Stimulated activated CD8-positive, alpha-beta memory T cell treated with anti-CD3 and anti-CD28 coated beads, Interleukin-15, amount 100 ng/mL, for 24 hours (primary cell): ENCODE data around the gene CD22.
A peak's percentile ranks its signal among the peaks of the same experiment; 100 is the strongest.
"Not testable (repeated sequence)": the region's sequence is repeated elsewhere in the genome, so short reads cannot be mapped to it uniquely, and the experiment has no call there.

Experiments used
- DNase-seq: peaks from one replicate; pipeline ENCODE4 v3.0.0-alpha.2; 2020; ENCODE audit warnings: low read depth

CD22 gene

GRCh38 chr19:35341565-35342225, 12.7 kb downstream of the CD22 start:
- no peak for DNase-seq

GRCh38 chr19:35342430-35342829, 13.4 kb downstream of the CD22 start:
- DNase-seq, result no peak

GRCh38 chr19:35344511-35345031, 15.6 kb downstream of the CD22 start:
- DNase-seq, result no peak

GRCh38 chr19:35345671-35346111, 16.7 kb downstream of the CD22 start:
- DNase-seq, result no peak

GRCh38 chr19:35346193-35347052, 17.4 kb downstream of the CD22 start:
- no peak for DNase-seq

- no peak for DNase-seq
Observed at GRCh38 chr19:35347171-35347929, 18.4 kb downstream of the CD22 start, which contains the start of gene FFAR1. FFAR1 (plus strand) TSS chr19:35347902; CDS start chr19:35351552, 3,650 bp downstream.

GRCh38 chr19:35347930-35348298, 18.9 kb downstream of the CD22 start:
- DNase-seq, result no peak

- no peak for DNase-seq
Observed at GRCh38 chr19:35348911-35349611, 20.1 kb downstream of the CD22 start.

- no peak for DNase-seq
Observed at GRCh38 chr19:35349614-35350521, 20.9 kb downstream of the CD22 start.

- no peak for DNase-seq
Observed at GRCh38 chr19:35350591-35350990, 21.6 kb downstream of the CD22 start.

GRCh38 chr19:35351411-35352176, 22.6 kb downstream of the CD22 start:
- DNase-seq, result no peak

- no peak for DNase-seq
Observed at GRCh38 chr19:35352177-35352447, 23.1 kb downstream of the CD22 start.

GRCh38 chr19:35352448-35353304, 23.7 kb downstream of the CD22 start:
- peak; percentile 37 for DNase-seq

GRCh38 chr19:35353635-35354034, 24.6 kb downstream of the CD22 start:
- no peak for DNase-seq

- no peak for DNase-seq
Observed at GRCh38 chr19:35354898-35355297, 25.9 kb downstream of the CD22 start.

GRCh38 chr19:35355791-35356460, 26.9 kb downstream of the CD22 start:
- no peak for DNase-seq

GRCh38 chr19:35357867-35358573, 29.0 kb downstream of the CD22 start, which contains the start of gene FFAR3:
FFAR3 (plus strand) TSS chr19:35358460; CDS start chr19:35358891, 431 bp downstream.
- no peak for DNase-seq

- DNase-seq, result not testable (repeated sequence)
Observed at GRCh38 chr19:35358834-35359233, 29.8 kb downstream of the CD22 start.
